Measurements from ENCODE around the gene TGFB3.

DNA sequence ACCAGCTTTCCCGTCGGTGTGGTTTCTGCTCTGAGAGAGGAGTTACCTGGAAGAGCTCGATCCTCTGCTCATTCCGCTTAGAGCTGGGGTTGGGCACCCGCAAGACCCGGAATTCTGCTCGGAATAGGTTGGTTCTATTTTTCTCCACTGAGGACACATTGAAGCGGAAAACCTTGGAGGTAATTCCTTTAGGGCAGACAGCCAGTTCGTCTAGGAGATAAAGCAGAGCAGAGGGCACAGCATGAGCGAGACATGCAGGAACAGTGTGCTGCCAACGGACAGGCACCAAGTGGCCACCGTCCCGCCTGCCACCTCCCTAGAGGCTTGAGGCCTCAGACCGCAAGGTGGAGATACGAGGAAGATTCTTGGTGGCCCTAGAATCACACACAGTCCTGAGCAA, 10.3 kb downstream of the TGFB3 start:
- TF ChIP-seq CTCF (IDR thresholded peaks at IDR 0.05; ENCODE audit: low read depth, low read length, poor library complexity, severe bottlenecking): no peak
- no peak for TF ChIP-seq EZH2phosphoT487 (IDR thresholded peaks at IDR 0.05; ENCODE audit: borderline replicate concordance, low read length)

Data from DOHH2 (cell line).